ENCODE data around the gene COL25A1.

The COL25A1 gene

DNA sequence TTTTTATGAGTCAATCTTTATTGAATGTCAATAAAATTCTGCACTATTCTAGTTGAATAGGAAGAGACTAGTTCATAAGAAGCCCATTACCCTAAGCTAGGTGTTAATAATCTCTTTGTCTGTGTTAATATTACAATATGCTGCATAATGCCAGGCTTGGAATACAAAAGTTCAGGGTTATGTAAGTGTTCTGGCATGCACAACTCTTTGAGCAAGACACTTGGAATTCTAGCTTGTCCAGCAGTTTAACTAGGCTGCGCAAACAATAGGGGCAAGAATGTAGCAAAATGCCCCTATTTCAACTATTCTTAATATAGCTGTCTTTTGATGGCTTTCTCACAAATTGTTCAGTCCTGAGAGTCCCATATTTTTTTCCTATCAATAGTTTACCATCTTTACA lies 508.3 kb downstream of the COL25A1 start:
- no peak for DNase-seq

GRCh38 chr4:108793415-108793814 lies 509.0 kb downstream of the COL25A1 start:
- DNase-seq, result no peak

- DNase-seq, result no peak
Measured at GRCh38 chr4:108788731-108789130, 513.7 kb downstream of the COL25A1 start.

- no peak for DNase-seq
Measured at GRCh38 chr4:108787724-108788123, 514.7 kb downstream of the COL25A1 start.

GRCh38 chr4:108787106-108787505 lies 515.4 kb downstream of the COL25A1 start:
- no peak for DNase-seq

GRCh38 chr4:108786351-108786750 lies 516.1 kb downstream of the COL25A1 start:
- no peak for DNase-seq

- DNase-seq, result no peak
Measured at GRCh38 chr4:108783665-108784463, 518.6 kb downstream of the COL25A1 start.

GRCh38 chr4:108779958-108780357 lies 522.5 kb downstream of the COL25A1 start:
- DNase-seq, result no peak

- no peak for DNase-seq
Measured at GRCh38 chr4:108777388-108777787, 525.1 kb downstream of the COL25A1 start.

GRCh38 chr4:108775921-108776320 lies 526.5 kb downstream of the COL25A1 start:
- no peak for DNase-seq

DNA sequence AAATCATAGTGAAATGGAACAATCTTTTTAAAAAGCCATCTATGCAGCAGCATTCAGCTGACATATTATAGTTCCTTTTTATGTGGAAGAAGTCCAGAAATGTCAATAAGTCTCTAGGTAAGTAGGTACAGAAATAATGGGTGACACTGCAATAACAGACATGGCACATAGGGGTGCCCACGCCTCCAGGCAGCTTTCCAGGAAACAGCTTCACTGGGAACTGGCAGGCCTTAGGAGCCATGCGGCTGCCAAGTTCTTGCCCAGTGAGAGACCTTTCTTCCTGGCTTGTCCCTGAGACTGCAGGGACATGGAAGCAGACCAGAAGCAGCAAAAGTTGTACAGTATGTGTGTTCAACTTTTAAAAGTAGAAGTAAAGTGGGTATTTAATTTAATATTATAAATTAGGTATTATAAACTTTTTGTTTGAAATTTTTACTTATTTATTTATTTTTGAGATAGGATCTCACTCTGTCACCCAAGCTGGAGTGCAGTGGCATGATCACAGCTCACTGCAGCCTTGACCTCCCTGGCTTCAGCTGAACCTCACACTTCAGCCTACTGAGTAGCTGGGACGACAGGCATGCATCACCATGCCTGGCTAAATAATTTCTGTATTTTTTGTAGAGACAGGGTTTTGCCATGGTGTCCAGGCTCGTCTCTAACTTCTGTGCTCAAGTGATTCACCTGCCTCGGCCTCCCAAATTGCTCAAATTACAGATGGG lies 527.5 kb downstream of the COL25A1 start:
- DNase-seq, result no peak

DNA sequence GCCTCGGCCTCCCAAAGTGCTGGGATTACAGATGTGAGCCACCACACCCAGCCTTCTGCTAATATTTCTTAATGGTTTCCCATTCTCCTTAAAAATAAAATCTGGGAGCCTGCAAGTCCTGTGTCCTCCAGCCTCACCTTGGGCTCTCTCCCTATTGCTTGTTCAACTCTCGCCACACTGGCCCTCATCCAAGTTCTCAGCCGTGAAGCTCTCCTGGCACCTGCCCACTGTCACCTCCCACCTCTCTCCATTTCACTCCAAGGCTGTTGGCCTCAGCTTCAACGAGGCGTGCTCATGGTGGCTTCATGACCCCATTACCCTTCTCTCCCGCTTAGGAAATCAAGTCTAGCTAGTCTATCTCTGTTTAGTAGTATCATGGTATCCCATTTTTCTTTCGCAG lies 530.1 kb downstream of the COL25A1 start:
- no peak for DNase-seq

DNA sequence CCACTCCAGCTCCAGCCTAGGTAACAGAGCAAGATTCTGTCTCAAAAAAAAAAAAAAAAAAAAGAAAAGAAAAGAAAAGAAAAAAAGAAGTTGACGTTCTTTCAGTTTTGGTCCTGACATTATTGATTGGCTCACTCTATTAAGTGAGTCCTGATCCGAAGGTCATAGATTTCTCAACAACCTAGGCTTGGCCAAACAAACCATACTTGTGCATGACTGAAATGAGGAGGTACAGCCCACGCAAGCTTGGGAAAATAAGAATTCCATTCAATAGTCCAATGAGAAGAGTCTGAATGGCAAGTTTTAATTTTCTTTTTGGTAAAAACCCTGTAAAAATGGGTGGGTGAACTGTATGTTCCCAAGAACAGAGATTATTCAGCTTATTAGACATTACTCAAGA lies 536.4 kb downstream of the COL25A1 start:
- no peak for DNase-seq

DNA sequence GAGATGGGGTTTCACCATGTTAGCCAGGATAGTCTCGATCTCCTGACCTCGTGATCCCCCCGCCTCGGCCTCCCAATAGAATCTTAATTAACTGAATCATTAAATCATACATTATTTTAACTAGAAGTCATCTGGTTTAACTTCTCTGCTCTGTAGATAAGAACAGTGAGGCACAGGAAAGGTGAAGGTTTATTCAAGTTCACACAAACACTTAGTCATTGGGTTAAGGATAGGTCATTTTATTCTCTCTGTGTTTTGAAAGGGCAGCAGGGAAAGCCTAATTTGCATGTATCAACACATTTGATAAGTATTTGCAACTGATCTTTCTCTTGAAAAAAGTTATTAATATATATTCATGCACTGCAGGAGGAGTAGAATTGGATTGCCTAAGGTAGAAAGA lies 538.5 kb downstream of the COL25A1 start:
- no peak for DNase-seq

DNA sequence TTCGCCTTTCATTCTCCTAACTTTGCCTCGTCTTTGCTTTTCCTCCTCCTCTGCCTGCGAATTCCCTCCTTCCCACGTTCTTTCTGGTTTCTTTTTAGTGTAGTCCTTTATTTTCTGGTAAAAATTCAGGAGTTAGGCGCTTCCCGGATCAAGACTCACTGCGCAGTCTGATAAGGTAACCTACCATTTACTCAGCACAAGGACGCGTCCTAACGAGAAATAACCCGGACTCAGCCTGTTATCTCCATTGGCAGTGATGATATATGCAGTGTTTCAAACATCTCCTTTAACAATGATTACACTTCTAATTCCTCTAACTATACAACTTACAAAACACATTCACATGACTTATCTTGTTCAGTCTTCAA lies 539.2 kb downstream of the COL25A1 start:
- DNase-seq, result no peak

DNA sequence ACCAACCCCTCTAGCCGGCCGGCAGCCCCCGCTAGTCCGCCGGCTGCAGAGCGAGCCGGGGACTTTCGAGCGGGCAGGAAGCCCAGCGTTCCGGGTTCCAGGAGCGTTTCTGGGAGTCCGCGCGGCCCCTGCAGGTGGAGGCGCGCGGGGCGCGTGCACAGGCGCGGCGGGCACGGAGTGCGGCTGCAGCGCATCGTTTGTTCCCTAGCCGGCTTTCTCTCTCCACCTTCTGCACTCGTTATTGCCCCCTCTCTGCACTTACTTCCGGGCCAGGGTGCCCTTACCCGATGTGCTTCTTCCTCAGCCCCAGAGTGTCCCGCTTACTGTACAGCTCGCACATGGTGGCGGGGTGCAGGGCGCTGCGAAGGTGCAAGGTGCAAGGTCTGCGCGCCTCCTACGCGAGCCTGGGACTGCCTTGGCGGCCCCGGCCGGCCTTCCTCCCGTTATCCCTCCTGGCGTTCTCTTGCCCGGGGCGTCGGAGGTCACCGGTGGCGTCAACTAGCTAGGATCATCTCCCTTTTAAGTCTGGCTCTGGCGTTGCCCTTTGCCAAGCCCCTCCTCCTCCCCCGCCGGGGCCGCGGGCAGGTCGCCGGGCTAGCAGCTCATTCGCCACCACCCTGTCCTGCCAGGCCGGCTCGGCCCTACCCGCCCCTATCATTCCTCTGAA lies 539.8 kb downstream of the COL25A1 start, which contains the start of gene ETNPPL:
TSS of gene ETNPPL (minus strand) at position 495 of the 667 bp plus-strand sequence. CDS start at position 340, 155 bp downstream.
- no peak for DNase-seq

Measured in CD4-positive, alpha-beta T cell treated with Interleukin-15 for 1 hour (primary cell).